GM23338 (cell line): ENCODE data around the gene UNK. TPM values are rescaled to one million over a fixed set of nuclear protein-coding genes. Genes with fewer than 3 reads are reported as not detected.
A peak's percentile ranks its signal among the peaks of the same experiment; 100 is the strongest.

Experiments used
- ATAC-seq: fragments of 200-7000 bp; cut with Tn5 transposase; 3 replicates; pipeline ENCODE4 v1.9.1; 2020
- DNase-seq: peaks from one replicate; pipeline ENCODE4 v3.0.0-alpha.2; 2015; ENCODE audit warnings: low spot score
- H2AFZ ChIP-seq: fragments of 200-600 bp; sonication (generic); 2 replicates; pipeline ENCODE4 v1.8.0; 2016; ENCODE audit warnings: antibody characterized with exemption, mild to moderate bottlenecking, moderate library complexity
- H3F3A ChIP-seq: fragments of 200-600 bp; sonication (generic); replicated peaks from 2 replicates; pipeline ENCODE4 v1.8.0; 2017; ENCODE audit warnings: antibody characterized with exemption, mixed run types, low read depth
- H3K27ac ChIP-seq: fragments of 200-600 bp; sonication (generic); 2 replicates; pipeline ENCODE4 v1.6.1; 2016; ENCODE audit warnings: low read depth
- H3K27me3 ChIP-seq: fragments of 200-600 bp; sonication (generic); 2 replicates; pipeline ENCODE4 v1.8.0; 2016; ENCODE audit warnings: mild to moderate bottlenecking, mixed run types, moderate library complexity; ENCODE audit not compliant: insufficient read depth
- H3K36me3 ChIP-seq: fragments of 200-600 bp; sonication (generic); 2 replicates; pipeline ENCODE4 v1.8.0; 2016; ENCODE audit warnings: mild to moderate bottlenecking; ENCODE audit not compliant: insufficient read depth
- H3K4me1 ChIP-seq: fragments of 200-600 bp; sonication (generic); 2 replicates; pipeline ENCODE4 v1.8.0; 2016; ENCODE audit warnings: mild to moderate bottlenecking, moderate library complexity; ENCODE audit not compliant: insufficient read depth
- H3K4me2 ChIP-seq: fragments of 200-600 bp; sonication (generic); 2 replicates; pipeline ENCODE4 v1.7.1; 2017; ENCODE audit warnings: mixed run types
- H3K4me3 ChIP-seq: fragments of 200-600 bp; sonication (generic); 2 replicates; pipeline ENCODE4 v1.6.1; 2016; ENCODE audit warnings: mixed run types
- H3K79me2 ChIP-seq: fragments of 200-600 bp; sonication (generic); replicated peaks from 2 replicates; pipeline ENCODE4 v1.8.0; 2017; ENCODE audit warnings: mild to moderate bottlenecking; ENCODE audit not compliant: insufficient read depth
- H3K9me2 ChIP-seq: fragments of 200-600 bp; sonication (generic); 2 replicates; pipeline ENCODE4 v1.8.0; 2017; ENCODE audit not compliant: insufficient read depth
- H4K20me1 ChIP-seq: fragments of 200-600 bp; sonication (generic); replicated peaks from 2 replicates; pipeline ENCODE4 v1.8.0; 2017; ENCODE audit warnings: mild to moderate bottlenecking; ENCODE audit not compliant: insufficient read depth
- H3K27ac Mint-ChIP-seq: 2 replicates; pipeline ENCODE4 v1.8.0; 2020; ENCODE audit warnings: inconsistent platforms, mild to moderate bottlenecking, moderate library complexity, mixed read lengths
- H3K27me3 Mint-ChIP-seq: 3 replicates; pipeline ENCODE4 v1.8.0; 2022; ENCODE audit warnings: low read depth, mild to moderate bottlenecking, moderate library complexity, mixed read lengths, inconsistent platforms; ENCODE audit not compliant: insufficient read depth, poor library complexity
- H3K36me3 Mint-ChIP-seq: 3 replicates; pipeline ENCODE4 v1.8.0; 2021; ENCODE audit warnings: low read depth, mild to moderate bottlenecking, inconsistent platforms, moderate library complexity, mixed read lengths
- H3K4me1 Mint-ChIP-seq: 3 replicates; pipeline ENCODE4 v1.8.0; 2020; ENCODE audit warnings: mild to moderate bottlenecking, inconsistent platforms, mixed read lengths
- H3K4me3 Mint-ChIP-seq: 3 replicates; pipeline ENCODE4 v1.8.0; 2021; ENCODE audit warnings: moderate library complexity, mild to moderate bottlenecking, inconsistent platforms, mixed read lengths
- H3K9me3 Mint-ChIP-seq: 3 replicates; pipeline ENCODE4 v1.8.0; 2020; ENCODE audit warnings: moderate library complexity, mild to moderate bottlenecking, inconsistent platforms, mixed read lengths
- EZH2 ChIP-seq: fragments of 200-600 bp; sonication (generic); IDR thresholded peaks from one replicate; pipeline ENCODE4 v1.8.0; 2017; ENCODE audit warnings: antibody characterized with exemption, mild to moderate bottlenecking, low read depth; ENCODE audit not compliant: unreplicated experiment
- EZH2phosphoT487 ChIP-seq: fragments of 200-600 bp; sonication (generic); IDR thresholded peaks from one replicate; pipeline ENCODE4 v1.8.1; 2018; ENCODE audit warnings: antibody characterized with exemption; ENCODE audit not compliant: unreplicated experiment
- JUNB ChIP-seq: IDR thresholded peaks from one replicate; pipeline ENCODE4 v1.6.1; 2016; ENCODE audit warnings: antibody characterized with exemption; ENCODE audit not compliant: unreplicated experiment
- NANOG ChIP-seq: IDR thresholded peaks from 2 replicates; pipeline ENCODE4 v1.6.1; 2016; ENCODE audit warnings: antibody characterized with exemption, borderline replicate concordance
- POLR2AphosphoS5 ChIP-seq: IDR thresholded peaks from 2 replicates; pipeline ENCODE4 v1.6.1; 2016; ENCODE audit warnings: antibody characterized with exemption, low read depth
- ZNF114 ChIP-seq: fragments of 250-450 bp; sonication (Bioruptor Pico); IDR thresholded peaks from 2 replicates; pipeline ENCODE4 v1.5.0; 2020; ENCODE audit warnings: mild to moderate bottlenecking, moderate library complexity
- ZNF331 ChIP-seq: fragments of 250-450 bp; sonication (Bioruptor Pico); IDR thresholded peaks from 2 replicates; pipeline ENCODE4 v1.5.0; 2020; ENCODE audit warnings: low read depth, mild to moderate bottlenecking, moderate library complexity
- polyA plus RNA-seq: library from polyadenylated mRNA; unstranded; fragments of >200 nt; fragmentation: Nextera tagmentation; extraction: Ambion mirVana; gene quantifications from 2 replicates; pipeline ENCODE4 v1.2.1, GENCODE V29; 2016
- total RNA-seq: library from RNA; depleted of rRNA; stranded (reverse); fragments of >200 nt; shearing (Covaris generic); gene quantifications from 2 replicates; pipeline ENCODE4 v1.2.3, GENCODE V29; 2014
- TF ChIP-seq, protein P1 (sequence below): fragments of 250-450 bp; sonication (Bioruptor Pico); IDR thresholded peaks from 2 replicates; pipeline ENCODE4 v1.5.0; 2020; ENCODE audit warnings: mild to moderate bottlenecking, moderate library complexity
- TF ChIP-seq, protein P2 (sequence below): IDR thresholded peaks from 2 replicates; pipeline ENCODE4 v1.6.1; 2016; ENCODE audit warnings: antibody characterized with exemption
- TF ChIP-seq, protein P3 (sequence below), 2 experiments: fragments of 200-600 bp in 1 of 2; sonication (generic) in 1 of 2; conservative IDR thresholded peaks; 2 replicates each; pipeline versions ENCODE4 v1.5.1 to v1.6.1; 2016 to 2017; ENCODE audit warnings: antibody characterized with exemption in 2 of 2, low read depth in 2 of 2, mild to moderate bottlenecking in 2 of 2, moderate library complexity in 1 of 2

Gene UNK
- total and polyA plus RNA-seq, 2 experiments from 2014 or later, result 21.8 to 65.2 TPM

DNA sequence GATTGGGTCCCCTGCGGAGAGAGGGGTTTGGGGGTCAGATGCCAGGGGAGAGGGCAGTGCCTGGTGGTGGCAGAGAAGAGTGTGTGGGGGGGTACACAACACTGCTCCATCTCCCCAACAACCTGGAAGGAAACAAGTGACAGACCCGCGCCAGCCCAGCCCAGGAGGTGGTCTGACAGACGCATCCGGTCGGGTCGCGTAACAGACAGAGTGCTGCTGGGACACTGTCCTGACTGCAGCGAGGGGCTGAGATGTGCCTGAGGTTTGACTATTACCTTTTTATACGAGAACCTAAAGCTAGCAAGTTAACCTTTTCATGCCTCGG, 43.4 kb downstream of the UNK start:
- Mint-ChIP-seq H3K4me1 (peaks cover 31% of the 10 kb centered on the region), H3K27me3 (peaks cover 7% of the 10 kb centered on the region), H3K4me3 (peak overlapping the region; percentile 57; the same call in 2 of the 3 replicates), H3K9me3 (no peaks in the 10 kb centered on the region), H3K27ac (peak overlapping the region; percentile 83), H3K36me3 (peaks cover 8% of the 10 kb centered on the region)
- Histone ChIP-seq H3F3A (peaks cover 31% of the 10 kb centered on the region), H3K4me2 (peak overlapping the region; percentile 75), H3K36me3 (no peaks in the 10 kb centered on the region), H3K4me3 (peak overlapping the region; percentile 52), H3K27me3 (no peaks in the 10 kb centered on the region), H4K20me1 (no peaks in the 10 kb centered on the region), H3K9me2 (no peaks in the 10 kb centered on the region), H2AFZ (peak overlapping the region; percentile 84), H3K27ac (0 out of 2 replicates have a peak overlapping the region, but pooled peaks have one; percentile 39), H3K79me2 (no peaks in the 10 kb centered on the region), H3K4me1 (peaks cover 38% of the 10 kb centered on the region)
- peak; percentile 54 for DNase-seq
- ATAC-seq, result peak; percentile 3
- TF ChIP-seq ZNF114 (CRISPR knock-in tag) (no peak), ZNF331 (no peak), POLR2AphosphoS5 (no peak)

DNA sequence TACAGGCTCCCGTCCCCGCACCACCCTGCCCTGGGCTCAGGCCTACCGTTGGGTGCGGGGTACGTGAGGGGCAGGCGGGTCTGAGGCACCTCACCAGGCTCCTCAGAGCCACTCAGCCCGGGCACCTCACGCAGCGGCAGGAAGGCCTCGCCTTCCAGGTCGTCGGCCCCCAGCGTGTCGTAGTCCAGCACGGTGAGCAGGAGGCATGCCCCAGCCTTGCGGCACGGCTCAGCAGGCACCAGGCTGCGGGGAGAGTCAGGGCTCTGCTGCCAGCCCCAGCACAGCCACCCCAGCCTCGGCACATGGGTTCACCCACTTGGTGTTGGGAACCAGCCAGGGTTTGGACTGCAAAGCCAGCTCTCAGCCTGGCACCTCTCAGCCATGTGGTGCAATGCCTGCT, 44.1 kb downstream of the UNK start:
- no peaks in the 10 kb centered on the region for H3K79me2 ChIP-seq
- H3K36me3 ChIP-seq, result no peaks in the 10 kb centered on the region
- Mint-ChIP-seq H3K4me1 (peaks cover 37% of the 10 kb centered on the region), H3K36me3 (peaks cover 7% of the 10 kb centered on the region), H3K4me3 (no peak overlapping the region), H3K9me3 (0 out of 3 replicates have a peak, but pooled peaks cover 3% of the 10 kb centered on the region), H3K27ac (no peak overlapping the region), H3K27me3 (peaks cover 10% of the 10 kb centered on the region)
- H3K27ac ChIP-seq, result no peak overlapping the region
- no peaks in the 10 kb centered on the region for H4K20me1 ChIP-seq
- H3K27me3 ChIP-seq, result no peaks in the 10 kb centered on the region
- no peak for DNase-seq
- no peaks in the 10 kb centered on the region for H3K9me2 ChIP-seq
- no peak for ATAC-seq
- H2AFZ ChIP-seq, result no peak overlapping the region
- peaks cover 44% of the 10 kb centered on the region for H3K4me1 ChIP-seq
- H3K4me3 ChIP-seq, result no peak overlapping the region
- H3K4me2 ChIP-seq, result no peak overlapping the region
- H3F3A ChIP-seq, result peaks cover 38% of the 10 kb centered on the region
- no peak for TF ChIP-seq EZH2
- TF ChIP-seq NANOG, result no peak
- TF ChIP-seq, protein P1, sequence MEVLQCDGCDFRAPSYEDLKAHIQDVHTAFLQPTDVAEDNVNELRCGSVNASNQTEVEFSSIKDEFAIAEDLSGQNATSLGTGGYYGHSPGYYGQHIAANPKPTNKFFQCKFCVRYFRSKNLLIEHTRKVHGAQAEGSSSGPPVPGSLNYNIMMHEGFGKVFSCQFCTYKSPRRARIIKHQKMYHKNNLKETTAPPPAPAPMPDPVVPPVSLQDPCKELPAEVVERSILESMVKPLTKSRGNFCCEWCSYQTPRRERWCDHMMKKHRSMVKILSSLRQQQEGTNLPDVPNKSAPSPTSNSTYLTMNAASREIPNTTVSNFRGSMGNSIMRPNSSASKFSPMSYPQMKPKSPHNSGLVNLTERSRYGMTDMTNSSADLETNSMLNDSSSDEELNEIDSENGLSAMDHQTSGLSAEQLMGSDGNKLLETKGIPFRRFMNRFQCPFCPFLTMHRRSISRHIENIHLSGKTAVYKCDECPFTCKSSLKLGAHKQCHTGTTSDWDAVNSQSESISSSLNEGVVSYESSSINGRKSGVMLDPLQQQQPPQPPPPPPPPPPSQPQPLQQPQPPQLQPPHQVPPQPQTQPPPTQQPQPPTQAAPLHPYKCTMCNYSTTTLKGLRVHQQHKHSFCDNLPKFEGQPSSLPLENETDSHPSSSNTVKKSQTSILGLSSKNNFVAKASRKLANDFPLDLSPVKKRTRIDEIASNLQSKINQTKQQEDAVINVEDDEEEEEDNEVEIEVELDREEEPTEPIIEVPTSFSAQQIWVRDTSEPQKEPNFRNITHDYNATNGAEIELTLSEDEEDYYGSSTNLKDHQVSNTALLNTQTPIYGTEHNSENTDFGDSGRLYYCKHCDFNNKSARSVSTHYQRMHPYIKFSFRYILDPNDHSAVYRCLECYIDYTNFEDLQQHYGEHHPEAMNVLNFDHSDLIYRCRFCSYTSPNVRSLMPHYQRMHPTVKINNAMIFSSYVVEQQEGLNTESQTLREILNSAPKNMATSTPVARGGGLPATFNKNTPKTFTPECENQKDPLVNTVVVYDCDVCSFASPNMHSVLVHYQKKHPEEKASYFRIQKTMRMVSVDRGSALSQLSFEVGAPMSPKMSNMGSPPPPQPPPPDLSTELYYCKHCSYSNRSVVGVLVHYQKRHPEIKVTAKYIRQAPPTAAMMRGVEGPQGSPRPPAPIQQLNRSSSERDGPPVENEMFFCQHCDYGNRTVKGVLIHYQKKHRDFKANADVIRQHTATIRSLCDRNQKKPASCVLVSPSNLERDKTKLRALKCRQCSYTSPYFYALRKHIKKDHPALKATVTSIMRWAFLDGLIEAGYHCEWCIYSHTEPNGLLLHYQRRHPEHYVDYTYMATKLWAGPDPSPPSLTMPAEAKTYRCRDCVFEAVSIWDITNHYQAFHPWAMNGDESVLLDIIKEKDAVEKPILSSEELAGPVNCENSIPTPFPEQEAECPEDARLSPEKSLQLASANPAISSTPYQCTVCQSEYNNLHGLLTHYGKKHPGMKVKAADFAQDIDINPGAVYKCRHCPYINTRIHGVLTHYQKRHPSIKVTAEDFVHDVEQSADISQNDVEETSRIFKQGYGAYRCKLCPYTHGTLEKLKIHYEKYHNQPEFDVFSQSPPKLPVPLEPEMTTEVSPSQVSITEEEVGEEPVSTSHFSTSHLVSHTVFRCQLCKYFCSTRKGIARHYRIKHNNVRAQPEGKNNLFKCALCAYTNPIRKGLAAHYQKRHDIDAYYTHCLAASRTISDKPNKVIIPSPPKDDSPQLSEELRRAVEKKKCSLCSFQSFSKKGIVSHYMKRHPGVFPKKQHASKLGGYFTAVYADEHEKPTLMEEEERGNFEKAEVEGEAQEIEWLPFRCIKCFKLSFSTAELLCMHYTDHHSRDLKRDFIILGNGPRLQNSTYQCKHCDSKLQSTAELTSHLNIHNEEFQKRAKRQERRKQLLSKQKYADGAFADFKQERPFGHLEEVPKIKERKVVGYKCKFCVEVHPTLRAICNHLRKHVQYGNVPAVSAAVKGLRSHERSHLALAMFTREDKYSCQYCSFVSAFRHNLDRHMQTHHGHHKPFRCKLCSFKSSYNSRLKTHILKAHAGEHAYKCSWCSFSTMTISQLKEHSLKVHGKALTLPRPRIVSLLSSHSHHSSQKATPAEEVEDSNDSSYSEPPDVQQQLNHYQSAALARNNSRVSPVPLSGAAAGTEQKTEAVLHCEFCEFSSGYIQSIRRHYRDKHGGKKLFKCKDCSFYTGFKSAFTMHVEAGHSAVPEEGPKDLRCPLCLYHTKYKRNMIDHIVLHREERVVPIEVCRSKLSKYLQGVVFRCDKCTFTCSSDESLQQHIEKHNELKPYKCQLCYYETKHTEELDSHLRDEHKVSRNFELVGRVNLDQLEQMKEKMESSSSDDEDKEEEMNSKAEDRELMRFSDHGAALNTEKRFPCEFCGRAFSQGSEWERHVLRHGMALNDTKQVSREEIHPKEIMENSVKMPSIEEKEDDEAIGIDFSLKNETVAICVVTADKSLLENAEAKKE, result no peak
- TF ChIP-seq, protein P2, sequence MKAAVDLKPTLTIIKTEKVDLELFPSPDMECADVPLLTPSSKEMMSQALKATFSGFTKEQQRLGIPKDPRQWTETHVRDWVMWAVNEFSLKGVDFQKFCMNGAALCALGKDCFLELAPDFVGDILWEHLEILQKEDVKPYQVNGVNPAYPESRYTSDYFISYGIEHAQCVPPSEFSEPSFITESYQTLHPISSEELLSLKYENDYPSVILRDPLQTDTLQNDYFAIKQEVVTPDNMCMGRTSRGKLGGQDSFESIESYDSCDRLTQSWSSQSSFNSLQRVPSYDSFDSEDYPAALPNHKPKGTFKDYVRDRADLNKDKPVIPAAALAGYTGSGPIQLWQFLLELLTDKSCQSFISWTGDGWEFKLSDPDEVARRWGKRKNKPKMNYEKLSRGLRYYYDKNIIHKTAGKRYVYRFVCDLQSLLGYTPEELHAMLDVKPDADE, result no peak
- TF ChIP-seq EZH2phosphoT487, result no peak
- TF ChIP-seq, protein P3, sequence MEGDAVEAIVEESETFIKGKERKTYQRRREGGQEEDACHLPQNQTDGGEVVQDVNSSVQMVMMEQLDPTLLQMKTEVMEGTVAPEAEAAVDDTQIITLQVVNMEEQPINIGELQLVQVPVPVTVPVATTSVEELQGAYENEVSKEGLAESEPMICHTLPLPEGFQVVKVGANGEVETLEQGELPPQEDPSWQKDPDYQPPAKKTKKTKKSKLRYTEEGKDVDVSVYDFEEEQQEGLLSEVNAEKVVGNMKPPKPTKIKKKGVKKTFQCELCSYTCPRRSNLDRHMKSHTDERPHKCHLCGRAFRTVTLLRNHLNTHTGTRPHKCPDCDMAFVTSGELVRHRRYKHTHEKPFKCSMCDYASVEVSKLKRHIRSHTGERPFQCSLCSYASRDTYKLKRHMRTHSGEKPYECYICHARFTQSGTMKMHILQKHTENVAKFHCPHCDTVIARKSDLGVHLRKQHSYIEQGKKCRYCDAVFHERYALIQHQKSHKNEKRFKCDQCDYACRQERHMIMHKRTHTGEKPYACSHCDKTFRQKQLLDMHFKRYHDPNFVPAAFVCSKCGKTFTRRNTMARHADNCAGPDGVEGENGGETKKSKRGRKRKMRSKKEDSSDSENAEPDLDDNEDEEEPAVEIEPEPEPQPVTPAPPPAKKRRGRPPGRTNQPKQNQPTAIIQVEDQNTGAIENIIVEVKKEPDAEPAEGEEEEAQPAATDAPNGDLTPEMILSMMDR (conservative IDR thresholded peaks at IDR 0.05; ENCODE audit: low read depth in 2 of 2), result no peak
- no peak for TF ChIP-seq JUNB
- TF ChIP-seq ZNF114 (CRISPR knock-in tag), result no peak
- TF ChIP-seq ZNF331, result no peak
